HL-60/S4 (cell line): ENCODE results near the gene ADAT2.

Experiments used
- in situ Hi-C: fragments of 300-500 bp; cut with MboI; formaldehyde crosslinking; loops from 2 replicates; pipeline ENCODE4 v1.14.3; 2022; ENCODE audit warnings: low sequenced_read_pairs

Gene ADAT2

DNA sequence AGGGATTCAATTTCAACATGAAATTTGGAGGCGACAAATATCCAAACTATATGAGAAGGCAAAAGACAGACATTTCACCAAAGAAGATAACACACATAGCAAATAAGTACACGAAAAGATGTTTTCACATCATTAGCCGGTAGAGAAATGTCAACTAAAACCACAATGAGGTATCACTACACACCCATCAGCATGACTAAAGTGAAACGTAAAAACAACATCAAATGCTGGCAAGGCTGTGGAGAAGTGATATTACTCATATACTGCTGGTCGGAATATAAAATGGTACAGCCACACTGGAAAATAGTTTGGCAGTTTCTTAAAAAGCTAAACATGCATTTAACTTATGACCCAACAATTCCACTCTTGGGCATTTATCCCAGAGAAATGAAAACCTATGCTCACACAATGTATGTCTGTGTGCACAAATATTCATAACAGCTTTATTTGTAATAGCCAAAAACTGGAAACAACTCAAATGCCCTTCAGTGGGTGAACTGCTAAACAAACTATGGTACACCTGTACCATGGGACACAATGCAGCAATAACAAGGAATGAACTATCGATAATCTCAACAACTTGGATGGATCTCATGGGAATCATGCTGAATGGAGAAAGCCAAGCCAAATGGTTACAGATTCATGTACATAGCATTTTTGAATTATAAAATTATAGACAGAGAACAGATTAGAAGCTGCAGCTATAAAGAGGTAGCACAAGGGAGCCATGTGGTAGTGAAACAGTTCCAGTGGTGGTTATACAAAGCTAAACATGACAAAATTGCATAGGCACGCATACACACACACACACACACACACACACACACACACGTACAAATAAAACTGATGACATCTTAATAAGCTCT lies 8.6 kb downstream of the ADAT2 start:
- in situ Hi-C loops: loop anchor here (25.0 kb wide), 1 partner anchor 1280 kb away; no protein-coding TSS in a partner anchor

- in situ Hi-C loops: loop anchor here (25.0 kb wide), 1 partner anchor 1279 kb away; no protein-coding TSS in a partner anchor
These were observed 9.5 kb downstream of the ADAT2 start for GRCh38 chr6:143441010-143441409.

DNA sequence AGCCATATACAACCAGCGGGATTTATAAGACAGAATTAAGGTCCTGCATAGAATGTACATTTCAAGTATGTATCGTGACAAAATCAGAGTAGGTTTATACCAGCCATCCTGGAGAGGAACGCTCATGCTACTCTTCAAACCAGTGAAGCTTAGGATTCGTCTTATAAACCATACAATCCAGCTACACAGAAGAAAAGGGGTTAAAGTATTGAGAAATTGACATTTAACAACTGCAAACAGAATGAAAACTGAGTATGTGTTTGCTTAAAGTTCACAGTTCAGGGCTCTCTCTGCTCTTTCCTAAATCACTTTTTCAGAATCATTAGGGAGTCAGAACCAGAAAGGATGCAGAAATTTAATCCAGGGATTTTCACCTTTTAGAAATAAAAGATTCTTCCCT lies 17.9 kb downstream of the ADAT2 start:
- in situ Hi-C loops: loop anchor here (25.0 kb wide), 1 partner anchor 1270 kb away; no protein-coding TSS in a partner anchor

DNA sequence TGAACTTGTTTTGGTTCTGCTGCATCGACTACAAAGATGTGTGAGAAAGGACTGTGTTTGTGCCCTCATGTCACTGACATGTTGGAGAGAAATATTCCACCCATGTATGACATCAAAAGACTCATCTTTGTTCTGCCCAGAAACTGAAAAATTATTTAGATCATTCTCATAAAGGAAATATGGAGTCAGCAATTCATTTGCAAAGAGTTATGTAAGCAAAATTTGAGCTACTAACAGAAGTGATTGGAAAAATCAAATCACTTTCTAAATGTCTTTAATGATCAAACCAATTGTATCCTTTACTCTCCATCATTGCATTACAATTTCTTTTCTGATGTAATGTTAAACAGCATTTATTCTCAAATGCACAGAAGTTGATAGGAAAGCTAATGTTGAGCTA lies 19.3 kb downstream of the ADAT2 start:
- in situ Hi-C loops: loop anchor here (25.0 kb wide), 1 partner anchor 1269 kb away; no protein-coding TSS in a partner anchor

- in situ Hi-C loops: loop anchor here (25.0 kb wide), 1 partner anchor 1268 kb away; no protein-coding TSS in a partner anchor
These were observed 20.5 kb downstream of the ADAT2 start for GRCh38 chr6:143429970-143430369.

DNA sequence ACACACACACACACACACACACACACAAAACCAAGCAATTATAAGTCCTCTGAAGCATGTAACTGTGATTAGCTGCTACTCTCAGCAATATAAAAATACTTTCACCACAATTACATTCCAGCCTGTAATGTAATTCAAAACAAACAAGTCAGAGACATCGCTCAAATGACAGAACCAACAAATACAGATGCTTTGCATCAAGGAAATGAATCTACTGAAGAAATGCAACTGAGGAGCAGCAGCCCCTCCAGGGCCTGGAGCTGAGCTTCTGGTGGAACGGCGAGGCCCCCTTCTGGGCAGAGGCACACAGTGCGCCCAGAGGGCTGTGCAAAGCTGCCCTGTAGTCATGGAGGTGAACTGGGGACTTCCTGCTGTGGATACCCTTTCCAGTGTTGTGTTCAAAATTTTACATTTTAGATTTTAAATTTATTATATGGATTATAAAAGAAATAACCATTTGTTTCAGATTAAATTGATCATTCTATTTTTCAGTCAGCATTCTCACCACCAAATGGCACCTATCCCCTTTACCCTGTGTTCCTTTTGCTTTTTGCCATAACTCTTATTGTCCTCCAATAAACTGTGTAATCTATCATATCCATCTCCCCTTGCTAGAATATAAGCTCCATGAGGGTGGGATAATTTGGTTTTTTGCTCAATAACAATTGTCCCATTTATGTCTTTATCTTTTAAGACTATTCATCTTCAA lies 23.2 kb downstream of the ADAT2 start:
- in situ Hi-C loops: loop anchor here (25.0 kb wide), 1 partner anchor 1265 kb away; no protein-coding TSS in a partner anchor

DNA sequence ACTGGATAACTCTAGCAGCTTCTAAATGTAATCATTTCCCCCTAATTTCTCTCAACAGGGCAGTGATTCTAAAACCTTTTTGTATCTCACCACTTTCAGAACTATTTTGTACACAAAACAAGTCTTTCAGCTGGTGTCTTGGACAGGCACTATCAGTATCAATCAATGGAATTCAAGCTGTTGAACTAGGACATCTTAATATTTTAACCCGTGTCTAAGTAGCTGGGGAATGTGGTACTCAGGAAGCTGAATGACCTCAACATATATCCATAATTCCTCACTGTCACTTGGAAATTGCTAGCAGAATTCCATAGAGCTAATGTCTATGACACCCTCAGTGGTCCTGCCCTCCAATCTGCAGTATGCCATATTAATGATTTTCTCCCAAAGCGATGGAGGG lies 24.5 kb downstream of the ADAT2 start:
- in situ Hi-C loops: loop anchor here (25.0 kb wide), 1 partner anchor 1264 kb away; no protein-coding TSS in a partner anchor

- in situ Hi-C loops: loop anchor here (25.0 kb wide), 1 partner anchor 732 kb away; no protein-coding TSS in a partner anchor
These were observed 31.0 kb downstream of the ADAT2 start for GRCh38 chr6:143419526-143419925.

DNA sequence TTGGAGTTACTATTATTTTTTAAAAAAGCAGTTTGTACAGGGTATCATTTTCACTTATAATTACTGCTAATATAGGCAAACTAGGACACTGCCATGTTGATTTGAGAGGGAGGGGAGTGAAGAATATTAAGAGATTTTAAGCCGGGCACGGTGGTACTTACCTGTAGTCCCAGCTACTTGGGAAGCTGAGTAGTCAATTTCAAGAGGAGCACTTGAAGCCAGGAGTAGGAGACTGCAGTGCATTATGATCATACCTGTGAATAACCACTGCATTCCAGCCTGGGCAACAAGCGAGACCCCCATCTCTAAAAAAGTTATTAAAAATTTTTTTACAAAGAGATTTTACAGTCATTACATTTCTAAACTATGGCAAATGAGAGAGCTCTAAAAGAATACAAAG lies 35.7 kb downstream of the ADAT2 start:
- in situ Hi-C loops: loop anchor here (25.0 kb wide), 1 partner anchor 727 kb away; no protein-coding TSS in a partner anchor

DNA sequence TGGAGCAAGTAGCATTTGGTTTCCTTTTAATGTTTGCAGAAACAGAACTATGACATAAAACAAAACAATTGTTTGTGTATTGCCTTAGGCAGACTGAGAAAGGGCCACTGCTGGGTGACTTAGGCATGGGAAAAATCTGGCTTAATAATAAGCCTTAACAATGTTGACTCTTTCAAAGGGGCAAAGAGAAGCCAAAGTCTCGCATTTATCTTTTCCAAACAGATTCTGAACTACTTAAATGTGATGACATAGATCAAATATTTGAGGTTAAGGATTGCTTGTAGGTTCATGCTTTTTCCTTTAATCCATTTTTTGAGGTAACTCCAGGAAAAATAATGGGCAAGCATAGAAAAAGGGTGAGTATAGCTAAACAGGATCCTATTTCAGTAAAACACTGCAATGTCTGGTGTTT lies 39.6 kb downstream of the ADAT2 start:
- in situ Hi-C loops: loop anchor here (25.0 kb wide), 1 partner anchor 724 kb away; no protein-coding TSS in a partner anchor

- in situ Hi-C loops: loop anchor here (25.0 kb wide), 1 partner anchor 721 kb away; no protein-coding TSS in a partner anchor
These were observed 41.7 kb downstream of the ADAT2 start for GRCh38 chr6:143408787-143409162.

DNA sequence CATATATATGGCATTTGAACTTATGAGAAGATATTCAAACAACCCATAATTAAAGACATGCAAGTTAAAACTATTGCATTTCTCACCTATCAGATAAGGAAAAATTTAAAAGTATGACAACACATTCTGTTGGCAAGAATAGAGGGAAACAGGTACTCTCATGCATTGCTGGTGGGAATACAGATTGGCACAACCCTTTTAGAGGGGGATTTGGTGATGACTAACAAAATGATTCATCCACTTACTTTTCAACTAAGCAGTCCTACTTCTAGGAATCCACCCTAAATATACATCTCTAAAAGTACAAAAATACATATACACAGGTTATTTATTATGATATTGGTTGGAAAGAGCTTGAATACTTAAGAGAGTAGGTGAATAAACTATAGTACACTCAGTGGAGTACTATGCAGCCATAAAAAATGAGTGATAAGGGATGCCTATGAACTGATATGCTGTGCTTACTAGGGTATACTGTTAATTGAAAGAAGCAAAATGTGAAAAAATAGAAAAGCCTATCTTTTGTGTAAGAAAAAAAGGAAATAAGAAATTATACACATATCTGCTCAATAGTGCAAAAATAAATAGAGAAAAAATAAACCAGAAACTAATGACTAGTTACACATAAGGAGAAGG lies 42.2 kb downstream of the ADAT2 start:
- in situ Hi-C loops: loop anchor here (25.0 kb wide), 1 partner anchor 721 kb away; no protein-coding TSS in a partner anchor

DNA sequence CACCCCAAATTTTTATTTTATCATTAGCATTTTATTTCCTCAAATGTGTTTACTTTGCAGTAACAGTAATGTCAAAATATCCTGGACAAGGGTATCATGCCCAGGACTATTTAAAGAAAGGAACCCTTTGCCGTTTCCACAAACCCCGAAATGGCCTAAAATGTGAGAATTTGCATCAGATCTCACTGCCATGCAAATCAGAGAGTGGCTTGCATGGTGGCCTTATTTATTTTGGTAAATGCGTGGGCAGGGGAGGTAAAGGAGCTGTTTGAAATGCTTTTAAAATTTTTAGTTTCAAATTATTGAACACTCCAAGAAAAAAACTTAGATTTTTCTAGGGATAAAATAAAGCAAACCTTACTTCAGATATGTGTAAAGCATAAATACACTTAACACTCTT lies 43.8 kb downstream of the ADAT2 start:
- in situ Hi-C loops: loop anchor here (25.0 kb wide), 1 partner anchor 719 kb away; no protein-coding TSS in a partner anchor

GRCh38 chr6:143405373-143406154 lies 44.9 kb downstream of the ADAT2 start:
- in situ Hi-C loops: loop anchor here (25.0 kb wide), 1 partner anchor 718 kb away; no protein-coding TSS in a partner anchor

GRCh38 chr6:143402721-143403336 lies 47.7 kb downstream of the ADAT2 start:
- in situ Hi-C loops: loop anchor here (25.0 kb wide), 1 partner anchor 716 kb away; no protein-coding TSS in a partner anchor

DNA sequence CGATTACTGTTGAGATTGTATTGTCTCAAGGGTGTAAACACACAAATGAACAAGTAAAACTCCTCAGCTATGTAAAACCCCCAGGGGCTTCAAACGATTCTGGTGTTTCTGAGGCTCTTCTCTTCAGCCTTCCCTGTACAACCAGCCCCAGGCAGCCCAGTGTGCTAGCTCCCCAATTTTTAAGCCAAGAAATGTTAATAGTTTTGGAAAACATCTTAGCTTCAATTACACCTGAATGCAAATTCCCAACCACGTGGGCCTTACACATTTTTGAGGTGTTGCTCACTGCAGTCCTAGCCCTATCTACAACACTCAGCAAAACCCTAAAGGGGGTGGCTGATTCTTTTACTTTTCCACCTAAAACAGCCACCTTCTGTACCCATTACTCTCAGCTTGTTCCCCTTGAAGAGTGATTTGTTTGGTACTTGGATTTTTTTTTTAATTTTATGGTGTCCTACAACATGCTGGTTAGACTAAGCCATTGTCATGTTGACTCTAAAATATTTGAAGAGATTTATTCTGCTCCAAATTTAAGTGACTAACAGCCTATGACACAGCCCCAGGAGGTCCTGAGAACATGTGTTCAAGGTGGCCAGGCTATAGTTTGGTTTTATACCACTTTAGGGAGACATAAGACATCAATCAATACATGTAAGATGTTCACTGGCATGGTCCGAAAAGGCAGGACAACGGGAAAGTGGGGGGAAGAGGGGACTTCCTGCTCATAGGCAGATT lies 48.7 kb downstream of the ADAT2 start:
- in situ Hi-C loops: loop anchor here (25.0 kb wide), 1 partner anchor 715 kb away; no protein-coding TSS in a partner anchor

GRCh38 chr6:143401068-143401446 lies 49.4 kb downstream of the ADAT2 start:
- in situ Hi-C loops: loop anchor here (25.0 kb wide), 1 partner anchor 714 kb away; no protein-coding TSS in a partner anchor

- in situ Hi-C loops: loop anchor here (25.0 kb wide), 1 partner anchor 713 kb away; no protein-coding TSS in a partner anchor
These were observed 50.0 kb downstream of the ADAT2 start for GRCh38 chr6:143400258-143401067.
